DND-41 (cell line): ENCODE data around the gene CD81.

Experiments used
- ATAC-seq: fragments of 200-7000 bp; cut with Tn5 transposase; 3 replicates; pipeline ENCODE4 v1.9.1; 2021; ENCODE audit warnings: low read depth; ENCODE audit not compliant: insufficient read depth
- DNase-seq: peaks from one replicate; pipeline ENCODE4 v3.0.0-alpha.2; 2020
- H2AFZ ChIP-seq: 2 replicates; pipeline ENCODE4 v1.6.0; 2012; ENCODE audit warnings: low read depth, low read length
- H3K27ac ChIP-seq: 2 replicates; pipeline ENCODE4 v1.5.1; 2012; ENCODE audit warnings: low read length, inconsistent platforms
- H3K27me3 ChIP-seq: fragments of 200-600 bp; sonication (generic); 2 replicates; pipeline ENCODE4 v1.6.0; 2012; ENCODE audit warnings: low read length, mild to moderate bottlenecking, inconsistent platforms; ENCODE audit not compliant: insufficient read depth, poor library complexity
- H3K36me3 ChIP-seq: 2 replicates; pipeline ENCODE4 v1.5.1; 2012; ENCODE audit warnings: low read length, inconsistent platforms; ENCODE audit not compliant: insufficient read depth
- H3K4me1 ChIP-seq: 2 replicates; pipeline ENCODE4 v1.5.1; 2012; ENCODE audit warnings: mild to moderate bottlenecking, low read length; ENCODE audit not compliant: insufficient read depth
- H3K4me2 ChIP-seq: 2 replicates; pipeline ENCODE4 v1.6.0; 2012; ENCODE audit warnings: mild to moderate bottlenecking, moderate library complexity, low read length, inconsistent platforms; ENCODE audit not compliant: insufficient read depth
- H3K4me3 ChIP-seq, 2 experiments: fragments of 200-600 bp in 1 of 2; shearing (Covaris generic) in 1 of 2; 2 replicates each; pipeline ENCODE4 v1.5.1; 2012 to 2016; ENCODE audit warnings: inconsistent platforms in 2 of 2, low read length in 2 of 2, mild to moderate bottlenecking in 2 of 2, low read depth in 1 of 2, moderate library complexity in 1 of 2
- H3K79me2 ChIP-seq: 2 replicates; pipeline ENCODE4 v1.6.0; 2012; ENCODE audit warnings: low read length, inconsistent platforms; ENCODE audit not compliant: insufficient read depth
- H3K9ac ChIP-seq: 2 replicates; pipeline ENCODE4 v1.6.0; 2012; ENCODE audit warnings: low read depth, mild to moderate bottlenecking, inconsistent platforms, low read length, moderate library complexity
- H3K9me3 ChIP-seq: 2 replicates; pipeline ENCODE4 v1.5.1; 2012; ENCODE audit warnings: low read length, moderate library complexity, mild to moderate bottlenecking, inconsistent platforms; ENCODE audit not compliant: insufficient read depth, severe bottlenecking
- H4K20me1 ChIP-seq: 2 replicates; pipeline ENCODE4 v1.6.0; 2012; ENCODE audit warnings: low read length; ENCODE audit not compliant: insufficient read depth
- EZH2 ChIP-seq: IDR thresholded peaks from 3 replicates; pipeline ENCODE4 v1.6.1; 2012; ENCODE audit warnings: borderline replicate concordance, low read depth, mild to moderate bottlenecking, moderate library complexity, low read length, inconsistent platforms; ENCODE audit not compliant: severe bottlenecking
- TF ChIP-seq, protein P1 (sequence below): IDR thresholded peaks from 2 replicates; pipeline ENCODE4 v1.5.1; 2012; ENCODE audit warnings: borderline replicate concordance, low read length, moderate library complexity, mild to moderate bottlenecking; ENCODE audit not compliant: poor library complexity, severe bottlenecking; ENCODE audit errors: extremely low read depth

The CD81 gene

GRCh38 chr11:2366276-2366675 lies 10.8 kb upstream of the CD81 start:
- Histone ChIP-seq H3K27me3 (no peaks in the 10 kb centered on the region), H3K9ac (no peak overlapping the region), H2AFZ (no peak overlapping the region), H3K36me3 (no peaks in the 10 kb centered on the region), H3K4me3 (no peak overlapping the region), H4K20me1 (peaks cover 21% of the 10 kb centered on the region; the same call in 1 of the 2 replicates), H3K27ac (no peak overlapping the region), H3K4me2 (no peak overlapping the region), H3K4me1 (no peaks in the 10 kb centered on the region), H3K9me3 (no peaks in the 10 kb centered on the region), H3K79me2 (no peaks in the 10 kb centered on the region)
- no peak for DNase-seq
- TF ChIP-seq EZH2: no peak
- TF ChIP-seq, protein P1, sequence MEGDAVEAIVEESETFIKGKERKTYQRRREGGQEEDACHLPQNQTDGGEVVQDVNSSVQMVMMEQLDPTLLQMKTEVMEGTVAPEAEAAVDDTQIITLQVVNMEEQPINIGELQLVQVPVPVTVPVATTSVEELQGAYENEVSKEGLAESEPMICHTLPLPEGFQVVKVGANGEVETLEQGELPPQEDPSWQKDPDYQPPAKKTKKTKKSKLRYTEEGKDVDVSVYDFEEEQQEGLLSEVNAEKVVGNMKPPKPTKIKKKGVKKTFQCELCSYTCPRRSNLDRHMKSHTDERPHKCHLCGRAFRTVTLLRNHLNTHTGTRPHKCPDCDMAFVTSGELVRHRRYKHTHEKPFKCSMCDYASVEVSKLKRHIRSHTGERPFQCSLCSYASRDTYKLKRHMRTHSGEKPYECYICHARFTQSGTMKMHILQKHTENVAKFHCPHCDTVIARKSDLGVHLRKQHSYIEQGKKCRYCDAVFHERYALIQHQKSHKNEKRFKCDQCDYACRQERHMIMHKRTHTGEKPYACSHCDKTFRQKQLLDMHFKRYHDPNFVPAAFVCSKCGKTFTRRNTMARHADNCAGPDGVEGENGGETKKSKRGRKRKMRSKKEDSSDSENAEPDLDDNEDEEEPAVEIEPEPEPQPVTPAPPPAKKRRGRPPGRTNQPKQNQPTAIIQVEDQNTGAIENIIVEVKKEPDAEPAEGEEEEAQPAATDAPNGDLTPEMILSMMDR: no peak
- ATAC-seq: no peak

- TF ChIP-seq, protein P1: no peak
- no peak for TF ChIP-seq EZH2
- ATAC-seq: no peak
- no peak for DNase-seq
Measured at GRCh38 chr11:2366733-2367132, 10.4 kb upstream of the CD81 start.

DNA sequence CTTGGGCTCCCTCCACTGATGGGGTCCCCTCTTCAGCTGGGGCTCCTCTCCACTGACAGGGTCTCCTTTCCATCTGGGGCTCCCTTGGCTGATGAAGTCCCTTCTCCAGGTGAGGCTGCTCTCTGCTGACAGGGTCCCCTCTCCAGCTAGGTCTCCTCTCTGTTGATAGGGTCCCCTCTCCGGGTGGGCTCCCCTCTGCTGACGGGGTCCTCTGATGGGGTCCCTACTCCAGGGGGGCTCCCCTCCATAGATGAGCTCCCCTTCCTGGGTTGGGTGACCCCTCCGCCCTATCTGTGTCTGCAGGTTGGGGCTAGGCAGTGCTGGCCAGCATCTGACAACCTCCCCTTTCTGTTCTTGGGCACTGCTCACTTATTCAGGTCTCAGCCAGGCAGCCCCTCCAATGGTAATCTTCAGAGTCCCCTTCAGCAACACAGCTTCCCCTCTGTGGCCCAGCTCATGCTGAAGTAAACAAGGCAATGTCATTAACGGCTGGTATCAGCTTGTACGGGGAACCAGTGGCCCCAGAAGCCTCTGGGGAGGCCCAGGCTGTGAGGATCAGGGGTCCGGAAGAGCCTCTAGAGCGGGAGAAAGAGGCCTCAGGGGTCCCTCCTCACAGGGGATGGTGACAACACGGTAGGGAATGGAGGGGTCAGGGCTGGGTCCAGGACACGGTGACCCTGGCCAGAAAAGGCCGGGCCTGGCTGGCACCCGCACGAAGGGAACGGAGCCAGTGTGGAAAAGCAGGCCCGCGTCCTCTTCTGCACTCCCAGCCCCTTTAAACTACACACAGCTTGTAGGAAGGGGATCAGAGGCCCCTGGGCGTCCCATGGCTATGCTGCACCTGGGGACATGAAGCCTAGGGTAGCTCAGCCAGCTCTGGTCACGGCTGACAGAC lies 9.6 kb upstream of the CD81 start:
- DNase-seq (no peak), ATAC-seq (no peak)
- no peaks in the 10 kb centered on the region for H3K79me2 ChIP-seq
- no peaks in the 10 kb centered on the region for H3K9me3 ChIP-seq
- H3K27ac ChIP-seq: no peak overlapping the region
- no peak overlapping the region for H3K9ac ChIP-seq
- H3K4me1 ChIP-seq: no peaks in the 10 kb centered on the region
- peaks cover 18% of the 10 kb centered on the region; the same call in 1 of the 2 replicates for H4K20me1 ChIP-seq
- H3K4me2 ChIP-seq: no peak overlapping the region
- no peaks in the 10 kb centered on the region for H3K36me3 ChIP-seq
- H2AFZ ChIP-seq: no peak overlapping the region
- no peak for TF ChIP-seq EZH2
- TF ChIP-seq, protein P1: no peak
- no peak overlapping the region for H3K4me3 ChIP-seq
- no peaks in the 10 kb centered on the region for H3K27me3 ChIP-seq

More at GRCh38 chr11:2366733-2367132, 10.4 kb upstream of the CD81 start:
- Histone ChIP-seq H3K79me2 (no peaks in the 10 kb centered on the region), H3K4me3 (no peak overlapping the region), H3K4me2 (no peak overlapping the region), H3K36me3 (no peaks in the 10 kb centered on the region), H3K27me3 (no peaks in the 10 kb centered on the region), H3K9ac (no peak overlapping the region), H4K20me1 (peaks cover 18% of the 10 kb centered on the region; the same call in 1 of the 2 replicates), H3K9me3 (no peaks in the 10 kb centered on the region), H2AFZ (no peak overlapping the region), H3K27ac (no peak overlapping the region), H3K4me1 (no peaks in the 10 kb centered on the region)
